IMR-90 (cell line): ENCODE data around the gene IFT81. TPM values are rescaled to one million over a fixed set of nuclear protein-coding genes. Genes with fewer than 3 reads are reported as not detected.

Experiments used
- ATAC-seq: fragments of 200-7000 bp; cut with Tn5 transposase; 2 replicates; pipeline ENCODE4 v1.9.1; 2020; ENCODE audit warnings: low read depth, mild to moderate bottlenecking, moderate library complexity
- BruUV-seq: library from RNA; stranded (reverse); fragments of 400-500 nt; replicated peaks from 2 replicates; lab custom pipeline; 2021; lab: Mats Ljungman, UMichigan
- CTCF ChIA-PET: fragments of 300-600 bp; formaldehyde crosslinking; extraction: SDS; loops from one replicate; lab custom pipeline; 2021; ENCODE audit warnings: antibody characterized with exemption; lab: Yijun Ruan, JAX
- POLR2A ChIA-PET: fragments of 300-600 bp; sonication (Branson Sonifier 250); formaldehyde crosslinking; loops from one replicate; lab custom pipeline; 2022; ENCODE audit warnings: antibody characterized with exemption; ENCODE audit not compliant: unreplicated experiment; lab: Charles Lee
- DNase-seq: peaks from one replicate; pipeline ENCODE4 v3.0.0; 2013
- H2AFZ ChIP-seq: replicated peaks from 2 replicates; pipeline ENCODE3; 2013; ENCODE audit warnings: low read length, mild to moderate bottlenecking; ENCODE audit not compliant: poor library complexity
- H2AK5ac ChIP-seq: 2 replicates; pipeline ENCODE4 v1.6.1; 2013; ENCODE audit warnings: low read depth, low read length, inconsistent platforms
- H2AK9ac ChIP-seq: replicated peaks from 2 replicates; pipeline ENCODE3; 2013; ENCODE audit warnings: mild to moderate bottlenecking, low read depth, low read length, moderate library complexity; ENCODE audit not compliant: poor library complexity
- H2BK120ac ChIP-seq: 2 replicates; pipeline ENCODE4 v1.6.1; 2013; ENCODE audit warnings: low read depth, low read length, inconsistent platforms
- H2BK15ac ChIP-seq: 3 replicates; pipeline ENCODE4 v1.6.1; 2013; ENCODE audit warnings: low read depth, low read length, inconsistent platforms
- H2BK20ac ChIP-seq: 2 replicates; pipeline ENCODE4 v1.6.1; 2013; ENCODE audit warnings: low read depth, mild to moderate bottlenecking, inconsistent platforms, low read length, moderate library complexity
- H2BK5ac ChIP-seq: 2 replicates; pipeline ENCODE4 v1.6.1; 2013; ENCODE audit warnings: mild to moderate bottlenecking, low read depth, low read length, inconsistent platforms; ENCODE audit not compliant: poor library complexity, severe bottlenecking
- H3K14ac ChIP-seq: replicated peaks from 2 replicates; pipeline ENCODE4 v1.6.1; 2013; ENCODE audit warnings: low read depth, low read length, inconsistent platforms
- H3K18ac ChIP-seq: 2 replicates; pipeline ENCODE4 v1.6.1; 2013; ENCODE audit warnings: low read depth, low read length, control low read depth
- H3K23ac ChIP-seq: 2 replicates; pipeline ENCODE4 v1.6.1; 2013; ENCODE audit warnings: low read depth, low read length, inconsistent platforms
- H3K27ac ChIP-seq: 2 replicates; pipeline ENCODE4 v1.5.1; 2013; ENCODE audit warnings: mild to moderate bottlenecking, control low read depth, low read length; ENCODE audit not compliant: insufficient read depth
- H3K27me3 ChIP-seq: 2 replicates; pipeline ENCODE4 v1.6.1; 2013; ENCODE audit warnings: low read length; ENCODE audit not compliant: control insufficient read depth, insufficient read depth
- H3K36me3 ChIP-seq: 2 replicates; pipeline ENCODE4 v1.6.1; 2013; ENCODE audit warnings: low read length, mixed read lengths; ENCODE audit not compliant: control insufficient read depth, insufficient read depth
- H3K4ac ChIP-seq: 2 replicates; pipeline ENCODE4 v1.6.1; 2013; ENCODE audit warnings: low read depth, low read length, inconsistent platforms
- H3K4me1 ChIP-seq: 2 replicates; pipeline ENCODE4 v1.6.1; 2013; ENCODE audit warnings: low read length, mixed read lengths; ENCODE audit not compliant: control insufficient read depth, insufficient read depth
- H3K4me2 ChIP-seq: 2 replicates; pipeline ENCODE4 v1.6.1; 2013; ENCODE audit warnings: low read depth, mild to moderate bottlenecking, control low read depth, low read length, moderate library complexity
- H3K4me3 ChIP-seq: 2 replicates; pipeline ENCODE4 v1.5.1; 2013; ENCODE audit warnings: low read depth, mild to moderate bottlenecking, control low read depth, low read length, moderate library complexity; ENCODE audit not compliant: insufficient read depth
- H3K56ac ChIP-seq: 2 replicates; pipeline ENCODE4 v1.6.1; 2013; ENCODE audit warnings: low read length, inconsistent platforms; ENCODE audit not compliant: insufficient read depth; ENCODE audit errors: extremely low read depth
- H3K79me1 ChIP-seq, 2 experiments: 2 replicates each; pipeline ENCODE4 v1.6.1; 2013; ENCODE audit warnings: low read length in 2 of 2, inconsistent platforms in 1 of 2, low read depth in 1 of 2
- H3K9ac ChIP-seq: 2 replicates; pipeline ENCODE4 v1.6.1; 2013; ENCODE audit warnings: low read depth, low read length, control low read depth
- H3K9me1 ChIP-seq: 2 replicates; pipeline ENCODE4 v1.6.1; 2013; ENCODE audit warnings: low read length, inconsistent platforms; ENCODE audit not compliant: insufficient read depth
- H3K9me3 ChIP-seq: 2 replicates; pipeline ENCODE4 v1.6.1; 2013; ENCODE audit warnings: low read length; ENCODE audit not compliant: control insufficient read depth, insufficient read depth
- H4K20me1 ChIP-seq: 2 replicates; pipeline ENCODE4 v1.6.1; 2013; ENCODE audit warnings: low read length, inconsistent platforms; ENCODE audit not compliant: insufficient read depth
- H4K5ac ChIP-seq: 2 replicates; pipeline ENCODE4 v1.6.1; 2013; ENCODE audit warnings: mild to moderate bottlenecking, low read depth, low read length, control low read depth
- H4K8ac ChIP-seq, 2 experiments: 2 replicates each; pipeline ENCODE4 v1.6.1; 2013; ENCODE audit warnings: low read depth in 2 of 2, low read length in 2 of 2, control low read depth in 1 of 2, inconsistent platforms in 1 of 2
- H4K91ac ChIP-seq: 2 replicates; pipeline ENCODE4 v1.6.1; 2013; ENCODE audit warnings: low read depth, low read length, inconsistent platforms; ENCODE audit not compliant: insufficient read depth
- BHLHE40 ChIP-seq: fragments of 150-350 bp; IDR thresholded peaks from 2 replicates; pipeline ENCODE4 v1.6.1; 2016; ENCODE audit warnings: mild to moderate bottlenecking, low read depth, low read length
- CEBPB ChIP-seq: IDR thresholded peaks from 2 replicates; pipeline ENCODE4 v1.6.1; 2012; ENCODE audit warnings: low read depth, low read length, improper control_type of control experiment
- MXI1 ChIP-seq: IDR thresholded peaks from 2 replicates; pipeline ENCODE4 v1.6.1; 2012; ENCODE audit warnings: low read depth, mild to moderate bottlenecking, low read length, moderate library complexity, borderline replicate concordance
- NFE2L2 ChIP-seq: fragments of 150-350 bp; IDR thresholded peaks from 2 replicates; pipeline ENCODE4 v1.6.1; 2016; ENCODE audit warnings: low read depth, mild to moderate bottlenecking, low read length
- POLR2A ChIP-seq: IDR thresholded peaks from 2 replicates; pipeline ENCODE4 v1.6.1; 2012; ENCODE audit warnings: mild to moderate bottlenecking, low read depth, low read length
- RAD21 ChIP-seq: IDR thresholded peaks from 2 replicates; pipeline ENCODE4 v1.6.1; 2012; ENCODE audit warnings: low read length, improper control_type of control experiment
- RCOR1 ChIP-seq: IDR thresholded peaks from 2 replicates; pipeline ENCODE4 v1.6.1; 2012; ENCODE audit warnings: mild to moderate bottlenecking, low read length, improper control_type of control experiment; ENCODE audit not compliant: insufficient replicate concordance
- RFX5 ChIP-seq: IDR thresholded peaks from 2 replicates; pipeline ENCODE4 v1.8.0; 2012; ENCODE audit warnings: low read depth, mild to moderate bottlenecking, low read length, moderate library complexity
- SMC3 ChIP-seq: fragments of 150-350 bp; IDR thresholded peaks from 2 replicates; pipeline ENCODE4 v1.6.1; 2016; ENCODE audit warnings: low read depth, mild to moderate bottlenecking, antibody characterized with exemption, low read length, moderate library complexity
- WGBS, 2 experiments: methylation state at CpG; one replicate each; pipeline versions ENCODE4 v1.1.5 to v1.1.7; 2013; ENCODE audit warnings: missing lambda C conversion rate in 2 of 2; ENCODE audit not compliant: insufficient read length in 1 of 2; ENCODE audit errors: extremely low coverage in 2 of 2; 5-methylcytosine and 5-hydroxymethylcytosine counted together
- dilution Hi-C: fragments of 300-500 bp; cut with HindIII; formaldehyde crosslinking; loops from one replicate; pipeline ENCODE4 v1.14.3; 2018; ENCODE audit warnings: low sequenced_read_pairs; ENCODE audit not compliant: unreplicated experiment
- in situ Hi-C: fragments of 300-500 bp; cut with MboI; formaldehyde crosslinking; loops from 3 replicates; pipeline ENCODE4 v1.14.3; 2019; ENCODE audit warnings: low sequenced_read_pairs, inconsistent platforms, mixed read lengths
- intact Hi-C: fragments of 100-400 bp; cut with micrococcal nuclease; formaldehyde crosslinking; loops from 2 replicates; pipeline ENCODE4 v1.10.0; 2022
- polyA plus RNA-seq, 3 experiments: library from polyadenylated mRNA; depleted of rRNA; stranded (reverse); fragments of >200 nt; gene quantifications; 2 replicates each; pipeline ENCODE4 v1.2.3, GENCODE V29; 2012; ENCODE audit warnings: low replicate concordance in 1 of 3
- total RNA-seq: library from RNA; depleted of rRNA; stranded (reverse); fragments of >200 nt; gene quantifications from 2 replicates; pipeline ENCODE4 v1.2.3, GENCODE V29; 2012
- TF ChIP-seq, protein P1 (sequence below): conservative IDR thresholded peaks from 2 replicates; pipeline ENCODE4 v1.5.1; 2012; ENCODE audit warnings: mild to moderate bottlenecking, low read depth, low read length, improper control_type of control experiment
- TF ChIP-seq, protein P2 (sequence below): fragments of 150-350 bp; IDR thresholded peaks from 2 replicates; pipeline ENCODE4 v1.6.1; 2017; ENCODE audit warnings: mild to moderate bottlenecking, antibody characterized with exemption, low read length, low read depth

IFT81 gene
- total and polyA plus RNA-seq, 2 of the 4 experiments (the other 2 are of a cell fraction): 6.1 to 8.1 TPM

DNA sequence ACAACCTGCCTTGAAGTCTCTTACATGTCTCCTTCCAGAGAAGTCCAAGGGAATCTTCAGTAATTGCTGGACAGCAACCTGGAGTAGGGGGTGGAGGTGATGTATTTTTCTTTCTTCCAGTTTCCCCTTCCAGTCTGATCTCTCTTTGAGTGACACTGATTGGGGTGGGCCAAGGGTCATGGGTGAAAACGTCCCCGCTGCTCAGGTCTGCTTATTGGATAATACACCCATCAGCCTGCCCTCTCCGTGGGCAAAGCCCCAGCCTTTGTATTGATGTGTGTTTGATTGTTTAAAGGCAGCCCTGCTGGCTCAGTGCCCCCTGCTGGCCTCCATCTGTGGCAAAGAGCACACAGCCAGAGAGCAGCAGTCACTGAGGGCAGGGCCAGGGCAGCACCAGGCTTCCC is 121.2 kb downstream of the IFT81 start:
- H4K20me1 ChIP-seq: no peaks in the 10 kb centered on the region
- no peak overlapping the region for H3K23ac ChIP-seq
- DNase-seq (no peak), ATAC-seq (no peak)
- no peak overlapping the region for H2BK20ac ChIP-seq
- WGBS, 2 experiments: no CpG with 5 or more reads among the region's 3 CpGs
- H3K4me3 ChIP-seq: no peak overlapping the region
- no peak overlapping the region for H4K8ac ChIP-seq
- dilution Hi-C loops: no loop called here
- no peak overlapping the region for H2BK120ac ChIP-seq
- H3K9me3 ChIP-seq: no peaks in the 10 kb centered on the region
- H2AK5ac ChIP-seq: peak overlapping the region; percentile 15; the same call in 1 of the 2 replicates
- in situ Hi-C loops: no loop called here
- ChIA-PET POLR2A (no interaction called here), CTCF (interaction anchor here (0.5 kb wide), 1 partner anchor 21 kb away, joined by 3 read pairs; no protein-coding TSS in a partner anchor)
- no peak overlapping the region for H3K18ac ChIP-seq
- intact Hi-C loops: no loop called here
- no peak overlapping the region for H3K56ac ChIP-seq
- H3K9me1 ChIP-seq: peaks cover 26% of the 10 kb centered on the region
- no peaks in the 10 kb centered on the region for H3K27me3 ChIP-seq
- no peak overlapping the region for H2BK5ac ChIP-seq
- no peak overlapping the region for H4K5ac ChIP-seq
- no peak overlapping the region for H3K4me2 ChIP-seq
- no peak overlapping the region for H2BK15ac ChIP-seq
- H3K27ac ChIP-seq: no peak overlapping the region
- TF ChIP-seq BHLHE40: no peak
- no peak for TF ChIP-seq RAD21
- no peak for TF ChIP-seq MXI1
- no peak for TF ChIP-seq NFE2L2
- TF ChIP-seq CEBPB: no peak
- no peak for TF ChIP-seq RCOR1
- no peak for TF ChIP-seq RFX5
- TF ChIP-seq, protein P1, sequence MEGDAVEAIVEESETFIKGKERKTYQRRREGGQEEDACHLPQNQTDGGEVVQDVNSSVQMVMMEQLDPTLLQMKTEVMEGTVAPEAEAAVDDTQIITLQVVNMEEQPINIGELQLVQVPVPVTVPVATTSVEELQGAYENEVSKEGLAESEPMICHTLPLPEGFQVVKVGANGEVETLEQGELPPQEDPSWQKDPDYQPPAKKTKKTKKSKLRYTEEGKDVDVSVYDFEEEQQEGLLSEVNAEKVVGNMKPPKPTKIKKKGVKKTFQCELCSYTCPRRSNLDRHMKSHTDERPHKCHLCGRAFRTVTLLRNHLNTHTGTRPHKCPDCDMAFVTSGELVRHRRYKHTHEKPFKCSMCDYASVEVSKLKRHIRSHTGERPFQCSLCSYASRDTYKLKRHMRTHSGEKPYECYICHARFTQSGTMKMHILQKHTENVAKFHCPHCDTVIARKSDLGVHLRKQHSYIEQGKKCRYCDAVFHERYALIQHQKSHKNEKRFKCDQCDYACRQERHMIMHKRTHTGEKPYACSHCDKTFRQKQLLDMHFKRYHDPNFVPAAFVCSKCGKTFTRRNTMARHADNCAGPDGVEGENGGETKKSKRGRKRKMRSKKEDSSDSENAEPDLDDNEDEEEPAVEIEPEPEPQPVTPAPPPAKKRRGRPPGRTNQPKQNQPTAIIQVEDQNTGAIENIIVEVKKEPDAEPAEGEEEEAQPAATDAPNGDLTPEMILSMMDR: peak; percentile 26; the same call in 1 of the 2 replicates
- TF ChIP-seq, protein P2, sequence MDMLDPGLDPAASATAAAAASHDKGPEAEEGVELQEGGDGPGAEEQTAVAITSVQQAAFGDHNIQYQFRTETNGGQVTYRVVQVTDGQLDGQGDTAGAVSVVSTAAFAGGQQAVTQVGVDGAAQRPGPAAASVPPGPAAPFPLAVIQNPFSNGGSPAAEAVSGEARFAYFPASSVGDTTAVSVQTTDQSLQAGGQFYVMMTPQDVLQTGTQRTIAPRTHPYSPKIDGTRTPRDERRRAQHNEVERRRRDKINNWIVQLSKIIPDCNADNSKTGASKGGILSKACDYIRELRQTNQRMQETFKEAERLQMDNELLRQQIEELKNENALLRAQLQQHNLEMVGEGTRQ: no peak
- 0 out of 2 replicates have a peak, but pooled peaks have one; percentile 6 for TF ChIP-seq SMC3
- TF ChIP-seq POLR2A: no peak
- H3K4me1 ChIP-seq: peaks cover 27% of the 10 kb centered on the region; the same call in 1 of the 2 replicates
- H3K36me3 ChIP-seq: 0 out of 2 replicates have a peak, but pooled peaks cover 3% of the 10 kb centered on the region
- H3K4ac ChIP-seq: no peak overlapping the region
- 0 out of 4 replicates have a peak, but pooled peaks cover 0 to 4% of the 10 kb centered on the region in 2 experiments for H3K79me1 ChIP-seq
- BruUV-seq: no TSS peak
- no peak overlapping the region for H4K91ac ChIP-seq
- no peak overlapping the region for H3K9ac ChIP-seq
- no peak overlapping the region for H3K14ac ChIP-seq
- H2AK9ac ChIP-seq: no peak overlapping the region
- H2AFZ ChIP-seq: no peak overlapping the region
